ENCODE measurements around the gene MRGPRG. TPM values are rescaled to one million over a fixed set of nuclear protein-coding genes. Genes with fewer than 3 reads are reported as not detected.

MRGPRG gene
- total and polyA plus RNA-seq, 2 of the 8 experiments (the other 6 are each of a cell fraction or from before 2014, with no cell fraction given): not detected

DNA sequence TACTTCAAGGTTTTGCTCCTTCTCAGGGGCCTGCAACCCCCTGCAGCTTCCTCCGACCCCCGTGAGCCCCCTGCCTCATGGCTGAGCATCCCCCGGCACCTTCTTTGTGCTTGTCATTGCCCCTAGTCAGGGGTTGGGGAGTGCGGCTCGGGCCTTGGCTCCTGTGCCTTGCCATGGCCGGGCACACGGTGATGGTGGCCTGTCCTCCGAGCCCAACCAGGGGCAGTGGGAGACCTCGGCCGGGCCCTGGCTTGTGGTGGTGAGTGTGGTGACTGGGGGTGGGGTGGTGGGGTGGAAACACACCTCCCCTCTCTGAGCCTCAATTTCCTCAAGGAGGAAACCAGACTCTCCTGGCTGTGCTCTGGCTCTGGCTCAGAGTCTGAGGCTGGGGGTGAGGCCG lies 1.5 kb upstream of the MRGPRG start:
- Histone ChIP-seq H3K79me2 (ENCODE audit: control insufficient read depth in 1 of 2, insufficient read depth in 2 of 2, low read length in 2 of 2) (no peaks in the 10 kb centered on the region), H3K27ac (ENCODE audit: low read depth, low read length) (no peak overlapping the region), H2BK12ac (ENCODE audit: low read depth, low read length) (peak overlapping the region; percentile 27; the same call in 1 of the 2 replicates), H4K8ac (ENCODE audit: extremely low read depth, insufficient read depth, low read length) (no peak overlapping the region; the same call in 1 of the 2 replicates), H3K14ac (ENCODE audit: insufficient read length) (no peak overlapping the region), H3K23me2 (ENCODE audit: low read depth, low read length) (no peaks in the 10 kb centered on the region; the same call in 1 of the 2 replicates), H4K5ac (ENCODE audit: insufficient read length, low read depth, low read length) (no peak overlapping the region), H3K36me3 (ENCODE audit: control insufficient read depth in 2 of 4, insufficient read depth in 4 of 4, low read length in 3 of 4) (no peaks in the 10 kb centered on the region), H3K27me3 (replicated peaks in 1 of 4; ENCODE audit: control insufficient read depth in 3 of 4, extremely low read depth in 1 of 4, insufficient read depth in 3 of 4, low read length in 3 of 4) (no peaks in the 10 kb centered on the region), H4K20me1 (replicated peaks in 1 of 2; ENCODE audit: control insufficient read depth in 1 of 2, insufficient read depth in 2 of 2, low read length in 2 of 2) (no peaks in the 10 kb centered on the region), H2AK5ac (ENCODE audit: low read depth, low read length) (no peak overlapping the region), H3K79me1 (ENCODE audit: low read depth, low read length) (no peaks in the 10 kb centered on the region), H3K4me2 (ENCODE audit: insufficient read depth in 1 of 2, low read depth in 2 of 2, low read length in 2 of 2) (no peak overlapping the region), H2AFZ (ENCODE audit: low read length) (no peak overlapping the region), H4K91ac (replicated peaks; ENCODE audit: insufficient read length, low read length) (no peak overlapping the region), H3K23ac (ENCODE audit: insufficient read length) (no peak overlapping the region), H3K18ac (ENCODE audit: extremely low read depth, low read length) (no peak overlapping the region), H3K4me1 (replicated peaks in 1 of 4; ENCODE audit: control insufficient read depth in 3 of 4, insufficient read depth in 4 of 4, low read length in 3 of 4) (peaks cover 0 to 27% (median 10%) of the 10 kb centered on the region in 4 experiments; a peak in 6 of 7 replicates), H3K9me3 (ENCODE audit: insufficient read depth in 2 of 2, low read depth in 1 of 2, low read length in 1 of 2) (no peaks in the 10 kb centered on the region), H3K9ac (replicated peaks in 1 of 4; ENCODE audit: extremely low read depth in 1 of 4, low read depth in 3 of 4, low read length in 3 of 4) (no peak overlapping the region), H3K56ac (replicated peaks; ENCODE audit: insufficient read length, low read depth, low read length) (no peak overlapping the region), H2BK15ac (ENCODE audit: low read length) (no peak overlapping the region), H2BK20ac (ENCODE audit: low read length) (no peak overlapping the region), H3K4me3 (ENCODE audit: extremely low read depth in 1 of 4, insufficient read depth in 2 of 4, low read depth in 3 of 4, low read length in 4 of 4) (no peak overlapping the region), H2BK120ac (replicated peaks; ENCODE audit: low read depth, low read length) (no peak overlapping the region), H3K4ac (replicated peaks; ENCODE audit: insufficient read length, low read depth, low read length) (no peak overlapping the region), H2BK5ac (ENCODE audit: low read depth, low read length) (no peak overlapping the region)
- CTCF ChIA-PET (ENCODE audit: partially characterized antibody): interaction anchor here (0.6 to 2.0 kb wide), 12 partner anchors 10 to 182 kb away, joined by 3 to 6 read pairs (median 4); no protein-coding TSS in a partner anchor
- POLR2A ChIA-PET (ENCODE audit: partially characterized antibody): interaction anchor here (1.0 to 1.6 kb wide), 2 partner anchors 160 to 165 kb away, joined by 3 to 4 read pairs; no protein-coding TSS in a partner anchor
- DNase-seq (ENCODE audit: low read depth in 1 of 2, low spot score in 2 of 2) (no peak), FAIRE-seq (no peak)
- 89% methylated on average over 10 of the region's 11 CpGs; no CpG with 5 or more reads in 1 of the 2 experiments for WGBS, 2 experiments (ENCODE audit: extremely low coverage in 1 of 2, insufficient coverage in 1 of 2, insufficient read length in 1 of 2, insufficient replicate concordance in 2 of 2, low coverage in 1 of 2, low lambda C conversion rate in 2 of 2, missing lambda C conversion rate in 1 of 2)
- no peak for TF ChIP-seq CTCF (IDR thresholded peaks at IDR 0.05; ENCODE audit: control extremely low read depth in 1 of 3, insufficient read depth in 1 of 3, low read depth in 1 of 3, low read length in 3 of 3)
- TF ChIP-seq, protein P1, sequence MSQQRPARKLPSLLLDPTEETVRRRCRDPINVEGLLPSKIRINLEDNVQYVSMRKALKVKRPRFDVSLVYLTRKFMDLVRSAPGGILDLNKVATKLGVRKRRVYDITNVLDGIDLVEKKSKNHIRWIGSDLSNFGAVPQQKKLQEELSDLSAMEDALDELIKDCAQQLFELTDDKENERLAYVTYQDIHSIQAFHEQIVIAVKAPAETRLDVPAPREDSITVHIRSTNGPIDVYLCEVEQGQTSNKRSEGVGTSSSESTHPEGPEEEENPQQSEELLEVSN (IDR thresholded peaks at IDR 0.05): no peak
